ENCODE data around the gene ENSA.
"Not testable (repeated sequence)": the region's sequence is repeated elsewhere in the genome, so short reads cannot be mapped to it uniquely, and the experiment has no call there.

ENSA gene

GRCh38 chr1:150629115-150629928 is at the start of gene ENSA:
ENSA (minus strand) TSS chr1:150629612; CDS start chr1:150629470, 142 bp downstream.
- Histone ChIP-seq H3K36me3 (ENCODE audit: control insufficient read depth, insufficient read depth, low read length) (peaks cover 35% of the 10 kb centered on the region), H3K27me3 (ENCODE audit: control insufficient read depth, insufficient read depth, low read length) (no peaks in the 10 kb centered on the region), H3K27ac (ENCODE audit: low read depth, low read length) (peak within 1 kb of the TSS; percentile 79), H3K4me1 (ENCODE audit: control insufficient read depth, insufficient read depth, low read length) (peaks cover 40% of the 10 kb centered on the region), H3K4me3 (ENCODE audit: low read depth, low read length) (peak within 1 kb of the TSS; percentile 73), H3K9me3 (ENCODE audit: control insufficient read depth, insufficient read depth, low read depth, low read length) (no peaks in the 10 kb centered on the region), H3K9ac (ENCODE audit: low read length) (peak within 1 kb of the TSS; percentile 97)

GRCh38 chr1:150678988-150679387 is 49.6 kb upstream of the ENSA start:
- H3K9me3 ChIP-seq (ENCODE audit: control insufficient read depth, insufficient read depth, low read depth, low read length), result no peaks in the 10 kb centered on the region
- no peak overlapping the region for H3K27ac ChIP-seq (ENCODE audit: low read depth, low read length)
- H3K9ac ChIP-seq (ENCODE audit: low read length), result no peak overlapping the region

GRCh38 chr1:150674881-150675280 is 45.5 kb upstream of the ENSA start:
- no peaks in the 10 kb centered on the region for H3K27me3 ChIP-seq (ENCODE audit: control insufficient read depth, insufficient read depth, low read length)

More at GRCh38 chr1:150678988-150679387, 49.6 kb upstream of the ENSA start:
- H3K4me3 ChIP-seq (ENCODE audit: low read depth, low read length), result no peak overlapping the region
- peaks cover 13% of the 10 kb centered on the region for H3K36me3 ChIP-seq (ENCODE audit: control insufficient read depth, insufficient read depth, low read length)
- H3K27me3 ChIP-seq (ENCODE audit: control insufficient read depth, insufficient read depth, low read length), result no peaks in the 10 kb centered on the region
- H3K4me1 ChIP-seq (ENCODE audit: control insufficient read depth, insufficient read depth, low read length), result peaks cover 4% of the 10 kb centered on the region; the same call in 1 of the 2 replicates

GRCh38 chr1:150663321-150663720 is 33.9 kb upstream of the ENSA start:
- no peak overlapping the region for H3K9ac ChIP-seq (ENCODE audit: low read length)

More at GRCh38 chr1:150674881-150675280, 45.5 kb upstream of the ENSA start:
- H3K9me3 ChIP-seq (ENCODE audit: control insufficient read depth, insufficient read depth, low read depth, low read length), result no peaks in the 10 kb centered on the region
- H3K9ac ChIP-seq (ENCODE audit: low read length), result no peak overlapping the region
- no peak overlapping the region for H3K27ac ChIP-seq (ENCODE audit: low read depth, low read length)
- peaks cover 9% of the 10 kb centered on the region; the same call in 1 of the 2 replicates for H3K36me3 ChIP-seq (ENCODE audit: control insufficient read depth, insufficient read depth, low read length)
- H3K4me3 ChIP-seq (ENCODE audit: low read depth, low read length), result no peak overlapping the region
- no peaks in the 10 kb centered on the region for H3K4me1 ChIP-seq (ENCODE audit: control insufficient read depth, insufficient read depth, low read length)

GRCh38 chr1:150662811-150663210 is 33.4 kb upstream of the ENSA start:
- H3K36me3 ChIP-seq (ENCODE audit: control insufficient read depth, insufficient read depth, low read length), result peaks cover 53% of the 10 kb centered on the region
- H3K9ac ChIP-seq (ENCODE audit: low read length), result no peak overlapping the region
- no peaks in the 10 kb centered on the region for H3K27me3 ChIP-seq (ENCODE audit: control insufficient read depth, insufficient read depth, low read length)
- H3K4me1 ChIP-seq (ENCODE audit: control insufficient read depth, insufficient read depth, low read length), result no peaks in the 10 kb centered on the region
- no peak overlapping the region for H3K4me3 ChIP-seq (ENCODE audit: low read depth, low read length)
- H3K9me3 ChIP-seq (ENCODE audit: control insufficient read depth, insufficient read depth, low read depth, low read length), result peaks cover 10% of the 10 kb centered on the region
- no peak overlapping the region for H3K27ac ChIP-seq (ENCODE audit: low read depth, low read length)

More at GRCh38 chr1:150663321-150663720, 33.9 kb upstream of the ENSA start:
- Histone ChIP-seq H3K4me1 (ENCODE audit: control insufficient read depth, insufficient read depth, low read length) (no peaks in the 10 kb centered on the region), H3K9me3 (ENCODE audit: control insufficient read depth, insufficient read depth, low read depth, low read length) (peaks cover 10% of the 10 kb centered on the region), H3K27me3 (ENCODE audit: control insufficient read depth, insufficient read depth, low read length) (no peaks in the 10 kb centered on the region), H3K4me3 (ENCODE audit: low read depth, low read length) (no peak overlapping the region), H3K27ac (ENCODE audit: low read depth, low read length) (no peak overlapping the region), H3K36me3 (ENCODE audit: control insufficient read depth, insufficient read depth, low read length) (peaks cover 48% of the 10 kb centered on the region)

- no peak overlapping the region for H3K27ac ChIP-seq (ENCODE audit: low read depth, low read length)
- no peaks in the 10 kb centered on the region for H3K4me1 ChIP-seq (ENCODE audit: control insufficient read depth, insufficient read depth, low read length)
- peaks cover 59% of the 10 kb centered on the region for H3K36me3 ChIP-seq (ENCODE audit: control insufficient read depth, insufficient read depth, low read length)
Measured at GRCh38 chr1:150661156-150661555, 31.7 kb upstream of the ENSA start.

GRCh38 chr1:150660584-150660983 is 31.2 kb upstream of the ENSA start:
- Histone ChIP-seq H3K27me3 (ENCODE audit: control insufficient read depth, insufficient read depth, low read length) (no peaks in the 10 kb centered on the region), H3K9ac (ENCODE audit: low read length) (no peak overlapping the region), H3K4me3 (ENCODE audit: low read depth, low read length) (no peak overlapping the region), H3K4me1 (ENCODE audit: control insufficient read depth, insufficient read depth, low read length) (no peaks in the 10 kb centered on the region), H3K36me3 (ENCODE audit: control insufficient read depth, insufficient read depth, low read length) (peaks cover 59% of the 10 kb centered on the region), H3K27ac (ENCODE audit: low read depth, low read length) (no peak overlapping the region), H3K9me3 (ENCODE audit: control insufficient read depth, insufficient read depth, low read depth, low read length) (peaks cover 10% of the 10 kb centered on the region)

More at GRCh38 chr1:150661156-150661555, 31.7 kb upstream of the ENSA start:
- Histone ChIP-seq H3K27me3 (ENCODE audit: control insufficient read depth, insufficient read depth, low read length) (no peaks in the 10 kb centered on the region), H3K9me3 (ENCODE audit: control insufficient read depth, insufficient read depth, low read depth, low read length) (peaks cover 10% of the 10 kb centered on the region), H3K4me3 (ENCODE audit: low read depth, low read length) (no peak overlapping the region), H3K9ac (ENCODE audit: low read length) (no peak overlapping the region)

GRCh38 chr1:150657064-150657463 is 27.7 kb upstream of the ENSA start:
- not testable (repeated sequence) for H3K9ac ChIP-seq (ENCODE audit: low read length); H3K4me3 ChIP-seq (ENCODE audit: low read depth, low read length); H3K27me3 ChIP-seq (ENCODE audit: control insufficient read depth, insufficient read depth, low read length); H3K27ac ChIP-seq (ENCODE audit: low read depth, low read length); H3K9me3 ChIP-seq (ENCODE audit: control insufficient read depth, insufficient read depth, low read depth, low read length); H3K4me1 ChIP-seq (ENCODE audit: control insufficient read depth, insufficient read depth, low read length)
- H3K36me3 ChIP-seq (ENCODE audit: control insufficient read depth, insufficient read depth, low read length), result peaks cover 50% of the 10 kb centered on the region

- H3K27me3 ChIP-seq (ENCODE audit: control insufficient read depth, insufficient read depth, low read length); H3K4me1 ChIP-seq (ENCODE audit: control insufficient read depth, insufficient read depth, low read length); H3K27ac ChIP-seq (ENCODE audit: low read depth, low read length); H3K9ac ChIP-seq (ENCODE audit: low read length); H3K4me3 ChIP-seq (ENCODE audit: low read depth, low read length); H3K9me3 ChIP-seq (ENCODE audit: control insufficient read depth, insufficient read depth, low read depth, low read length): not testable (repeated sequence)
- peaks cover 35% of the 10 kb centered on the region for H3K36me3 ChIP-seq (ENCODE audit: control insufficient read depth, insufficient read depth, low read length)
Measured at GRCh38 chr1:150654635-150655034, 25.2 kb upstream of the ENSA start.

GRCh38 chr1:150650193-150650592 is 20.8 kb upstream of the ENSA start:
- Histone ChIP-seq H3K9ac (ENCODE audit: low read length) (no peak overlapping the region), H3K27me3 (ENCODE audit: control insufficient read depth, insufficient read depth, low read length) (no peaks in the 10 kb centered on the region), H3K36me3 (ENCODE audit: control insufficient read depth, insufficient read depth, low read length) (peaks cover 55% of the 10 kb centered on the region), H3K4me1 (ENCODE audit: control insufficient read depth, insufficient read depth, low read length) (peaks cover 14% of the 10 kb centered on the region; the same call in 1 of the 2 replicates), H3K9me3 (ENCODE audit: control insufficient read depth, insufficient read depth, low read depth, low read length) (no peaks in the 10 kb centered on the region), H3K27ac (ENCODE audit: low read depth, low read length) (no peak overlapping the region), H3K4me3 (ENCODE audit: low read depth, low read length) (no peak overlapping the region)

- Histone ChIP-seq H3K36me3 (ENCODE audit: control insufficient read depth, insufficient read depth, low read length) (peaks cover 53% of the 10 kb centered on the region), H3K4me1 (ENCODE audit: control insufficient read depth, insufficient read depth, low read length) (peaks cover 14% of the 10 kb centered on the region; the same call in 1 of the 2 replicates), H3K9ac (ENCODE audit: low read length) (no peak overlapping the region)
Measured at GRCh38 chr1:150649441-150650075, 20.1 kb upstream of the ENSA start.

More at GRCh38 chr1:150649441-150650075, 20.1 kb upstream of the ENSA start:
- Histone ChIP-seq H3K27me3 (ENCODE audit: control insufficient read depth, insufficient read depth, low read length) (no peaks in the 10 kb centered on the region), H3K27ac (ENCODE audit: low read depth, low read length) (no peak overlapping the region), H3K4me3 (ENCODE audit: low read depth, low read length) (no peak overlapping the region), H3K9me3 (ENCODE audit: control insufficient read depth, insufficient read depth, low read depth, low read length) (no peaks in the 10 kb centered on the region)

Measured in HUES6 (cell line).